AG09319 (cell line): ENCODE results near the gene HOXA1.

ENCODE experiments used
- DNase-seq: peaks from one replicate; pipeline ENCODE4 v3.0.0-alpha.2; 2010; ENCODE audit warnings: low read depth; ENCODE audit errors: extremely low read depth
- TF ChIP-seq, protein P1 (sequence below): IDR thresholded peaks from 2 replicates; pipeline ENCODE4 v1.5.1; 2011; ENCODE audit warnings: low read depth, mild to moderate bottlenecking, inconsistent platforms, low read length, moderate library complexity

HOXA1 gene

DNA sequence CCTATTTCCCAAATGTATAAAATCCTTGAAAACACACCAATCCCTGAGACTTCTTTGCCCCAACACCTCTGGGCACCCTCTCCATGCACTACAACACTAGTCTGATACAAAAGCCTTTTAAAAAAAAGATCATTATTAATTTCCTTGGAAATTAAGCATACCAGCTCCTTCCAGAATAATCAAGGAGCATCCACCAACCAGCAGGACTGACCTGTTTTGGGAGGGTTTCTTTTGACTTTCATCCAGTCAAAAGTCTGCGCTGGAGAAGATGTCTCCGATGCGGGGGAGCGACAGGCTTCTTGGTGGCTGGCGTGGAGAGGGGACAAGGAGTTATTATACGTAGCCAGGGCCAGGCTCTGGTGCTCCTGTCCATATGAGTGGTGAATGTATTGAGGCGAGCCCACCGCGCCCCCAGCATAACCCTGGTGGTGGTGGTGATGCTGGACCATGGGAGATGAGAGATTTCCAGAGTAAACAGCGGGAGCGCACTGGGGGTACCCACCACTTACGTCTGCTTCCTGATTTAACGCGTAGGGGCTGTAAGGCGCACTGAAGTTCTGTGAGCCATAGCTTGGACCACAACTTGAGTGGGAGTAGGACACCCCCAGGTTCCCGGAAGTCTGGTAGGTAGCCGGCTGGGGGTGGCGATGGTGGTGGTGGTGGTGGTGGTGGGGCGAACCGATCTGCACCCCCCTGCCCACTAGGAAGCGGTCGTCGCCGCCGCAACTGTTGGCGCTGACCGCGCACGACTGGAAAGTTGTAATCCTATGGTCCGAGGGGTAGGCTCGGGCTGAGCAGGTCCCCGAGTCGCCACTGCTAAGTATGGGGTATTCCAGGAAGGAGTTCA lies 527 bp downstream of the HOXA1 start:
- no peak for DNase-seq
- TF ChIP-seq, protein P1, sequence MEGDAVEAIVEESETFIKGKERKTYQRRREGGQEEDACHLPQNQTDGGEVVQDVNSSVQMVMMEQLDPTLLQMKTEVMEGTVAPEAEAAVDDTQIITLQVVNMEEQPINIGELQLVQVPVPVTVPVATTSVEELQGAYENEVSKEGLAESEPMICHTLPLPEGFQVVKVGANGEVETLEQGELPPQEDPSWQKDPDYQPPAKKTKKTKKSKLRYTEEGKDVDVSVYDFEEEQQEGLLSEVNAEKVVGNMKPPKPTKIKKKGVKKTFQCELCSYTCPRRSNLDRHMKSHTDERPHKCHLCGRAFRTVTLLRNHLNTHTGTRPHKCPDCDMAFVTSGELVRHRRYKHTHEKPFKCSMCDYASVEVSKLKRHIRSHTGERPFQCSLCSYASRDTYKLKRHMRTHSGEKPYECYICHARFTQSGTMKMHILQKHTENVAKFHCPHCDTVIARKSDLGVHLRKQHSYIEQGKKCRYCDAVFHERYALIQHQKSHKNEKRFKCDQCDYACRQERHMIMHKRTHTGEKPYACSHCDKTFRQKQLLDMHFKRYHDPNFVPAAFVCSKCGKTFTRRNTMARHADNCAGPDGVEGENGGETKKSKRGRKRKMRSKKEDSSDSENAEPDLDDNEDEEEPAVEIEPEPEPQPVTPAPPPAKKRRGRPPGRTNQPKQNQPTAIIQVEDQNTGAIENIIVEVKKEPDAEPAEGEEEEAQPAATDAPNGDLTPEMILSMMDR: no peak

DNA sequence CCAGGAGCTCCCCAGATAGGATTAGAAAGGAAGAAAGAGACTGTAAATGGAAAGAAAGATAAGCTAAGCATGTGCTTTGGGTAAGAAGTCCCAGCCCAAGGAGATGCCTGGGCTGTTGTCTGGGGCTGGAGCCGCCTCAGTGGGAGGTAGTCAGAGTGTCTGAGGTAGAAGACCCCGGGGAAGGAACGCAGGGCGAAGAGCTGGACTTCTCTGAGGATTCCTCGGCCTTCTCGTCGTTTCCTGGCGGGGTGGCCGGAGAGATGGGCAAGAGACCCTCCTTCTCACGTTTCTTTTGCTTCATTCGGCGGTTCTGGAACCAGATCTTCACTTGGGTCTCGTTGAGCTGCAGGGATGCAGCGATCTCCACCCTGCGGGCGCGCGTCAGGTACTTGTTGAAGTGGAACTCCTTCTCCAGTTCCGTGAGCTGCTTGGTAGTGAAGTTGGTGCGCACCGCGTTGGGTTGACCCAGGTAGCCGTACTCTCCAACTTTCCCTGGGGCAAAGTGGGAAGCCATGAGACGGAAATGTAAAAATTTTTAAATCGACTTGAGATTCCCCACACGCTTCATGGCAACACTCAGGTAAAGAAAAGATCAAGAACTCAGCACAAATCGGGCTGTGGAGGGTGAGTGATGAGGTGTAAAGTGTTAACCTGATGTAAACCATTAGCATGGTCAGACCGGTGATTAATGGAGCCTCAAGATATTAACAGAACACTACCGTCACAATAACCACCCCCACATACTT lies 1.3 kb downstream of the HOXA1 start:
- TF ChIP-seq, protein P1: no peak
- no peak for DNase-seq

DNA sequence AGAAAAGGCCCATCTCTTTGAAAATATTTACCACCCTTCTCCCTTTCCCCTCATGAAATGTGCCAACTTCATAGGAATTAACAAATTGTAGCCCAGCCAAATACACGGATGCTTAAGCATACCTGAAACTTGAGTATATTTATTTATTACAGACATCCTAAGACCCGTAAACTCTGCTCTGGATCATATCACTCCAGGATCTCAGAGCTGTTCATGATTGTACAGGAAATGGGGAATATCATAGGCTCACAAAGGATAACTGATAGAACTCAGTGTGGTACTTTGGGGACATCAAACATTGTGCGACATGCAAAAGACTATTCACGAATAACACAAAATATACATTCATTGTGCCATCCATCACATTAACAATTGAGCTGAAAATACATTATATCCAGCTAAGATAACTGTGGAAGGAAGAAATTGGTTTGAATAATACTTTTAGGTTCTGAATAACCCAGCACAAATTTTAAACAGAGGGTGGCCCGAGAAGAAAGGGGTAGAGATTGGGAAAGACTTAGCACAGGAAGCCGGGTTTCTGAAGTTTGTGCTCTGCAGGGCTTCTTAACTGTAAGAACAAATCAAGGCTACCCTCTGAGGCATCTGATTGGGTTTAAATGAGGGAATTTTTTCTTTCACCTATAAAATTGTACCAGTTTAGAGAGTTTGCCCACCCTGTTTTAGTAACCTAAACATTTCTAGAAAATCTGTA lies 2.5 kb downstream of the HOXA1 start:
- TF ChIP-seq, protein P1: no peak
- DNase-seq: no peak

- TF ChIP-seq, protein P1: no peak
- no peak for DNase-seq
Measured at GRCh38 chr7:27092819-27093110, 3.0 kb downstream of the HOXA1 start.

GRCh38 chr7:27091941-27092818 lies 3.6 kb downstream of the HOXA1 start:
- TF ChIP-seq, protein P1: no peak
- no peak for DNase-seq

DNA sequence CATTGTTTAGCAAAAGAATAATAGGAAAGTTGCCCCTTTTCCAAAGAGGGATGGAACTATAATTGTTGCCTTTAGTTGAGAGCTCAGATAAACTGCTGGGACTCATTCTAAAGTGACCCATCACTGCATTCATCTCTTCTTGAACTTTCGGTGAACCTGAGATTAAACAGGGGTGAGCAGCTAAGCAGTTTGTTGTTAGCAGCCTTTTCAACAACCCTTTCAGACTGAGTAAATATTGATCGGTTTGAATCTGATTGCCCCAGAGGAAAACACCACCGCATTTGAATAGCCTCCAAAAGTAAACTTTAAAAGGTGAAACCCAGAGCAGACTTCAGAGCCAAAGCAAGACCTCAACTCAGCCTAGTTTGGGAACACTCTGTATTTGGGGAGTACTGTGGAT lies 4.7 kb downstream of the HOXA1 start:
- TF ChIP-seq, protein P1: no peak
- DNase-seq: no peak
